NCI-H510A treated with DMSO at 0.1 percent for 48 hours (cell line): ENCODE results near the gene LEFTY1.

Experiments
- DNase-seq: peaks from one replicate; lab custom pipeline; 2025; lab: John Stamatoyannopoulos, UW

The LEFTY1 gene

GRCh38 chr1:225915538-225915991, 26.6 kb upstream of the LEFTY1 start:
- DNase-seq = peak; percentile 37

DNA sequence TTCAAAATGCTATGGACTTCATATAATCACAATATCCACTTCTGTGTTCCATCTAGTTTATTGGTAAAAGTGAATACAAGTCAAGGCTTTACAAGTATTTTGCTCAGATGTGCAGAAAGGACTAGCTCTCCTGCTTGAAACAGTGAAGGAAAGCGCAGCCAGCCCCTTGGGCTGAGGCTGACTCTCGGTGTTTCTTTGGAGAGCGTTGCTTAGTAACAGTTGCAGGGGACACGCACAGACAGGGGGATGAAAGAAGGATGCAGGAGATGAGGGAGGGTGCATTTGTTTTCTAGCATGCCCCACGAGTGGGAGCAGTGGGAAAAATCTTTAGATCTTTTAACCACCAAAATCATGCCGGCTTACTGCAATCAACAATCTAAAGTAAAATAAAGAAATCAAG, 26.0 kb upstream of the LEFTY1 start:
- no peak for DNase-seq

- no peak for DNase-seq
Measured at GRCh38 chr1:225914391-225914790, 25.4 kb upstream of the LEFTY1 start.

DNA sequence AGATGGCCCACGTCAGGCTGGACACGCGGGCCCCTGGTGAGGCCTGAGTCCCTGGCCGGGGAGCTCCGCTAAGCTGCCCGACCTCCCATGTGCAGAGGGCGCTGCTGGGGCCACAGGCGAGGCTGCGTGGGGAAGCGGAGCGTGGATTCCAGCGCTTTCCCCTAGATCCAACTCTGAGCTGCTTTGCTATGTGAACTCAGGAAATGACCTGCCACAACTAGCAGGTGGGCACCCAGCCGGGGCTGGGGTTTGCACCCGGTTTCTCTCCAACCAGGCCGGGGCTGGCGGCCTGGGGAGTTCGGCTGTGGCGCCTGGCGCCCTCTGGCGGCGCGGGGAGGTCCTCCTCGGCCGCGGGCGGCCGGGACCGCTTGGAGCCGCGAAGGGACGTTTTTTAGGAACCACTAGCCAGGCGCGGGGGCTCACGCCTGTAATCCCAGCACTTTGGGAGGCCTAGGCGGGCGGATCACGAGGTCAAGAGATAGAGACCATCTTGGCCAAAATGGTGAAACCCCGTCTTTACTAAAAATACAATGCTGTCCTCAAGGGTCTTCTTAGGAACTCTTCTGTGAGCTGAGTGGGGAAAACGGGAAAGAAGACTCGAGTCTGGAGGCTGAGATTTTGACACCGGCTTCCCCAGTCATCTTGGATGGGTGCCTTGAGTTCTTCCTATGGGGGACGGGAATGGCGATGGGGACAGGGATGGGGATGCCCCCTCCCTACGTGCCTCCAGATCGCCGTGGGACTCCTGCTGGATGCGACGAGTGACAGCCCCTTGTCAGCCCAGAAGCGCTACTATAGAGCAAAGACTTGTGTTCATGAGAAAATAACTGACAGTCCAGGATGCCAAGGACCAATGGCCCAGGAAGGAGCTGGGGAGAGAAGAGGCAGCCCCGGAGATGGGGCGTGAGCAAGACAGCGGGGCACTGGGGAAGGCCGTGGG, 22.5 kb upstream of the LEFTY1 start:
- no peak for DNase-seq

GRCh38 chr1:225909477-225909876, 20.5 kb upstream of the LEFTY1 start:
- DNase-seq = no peak

DNA sequence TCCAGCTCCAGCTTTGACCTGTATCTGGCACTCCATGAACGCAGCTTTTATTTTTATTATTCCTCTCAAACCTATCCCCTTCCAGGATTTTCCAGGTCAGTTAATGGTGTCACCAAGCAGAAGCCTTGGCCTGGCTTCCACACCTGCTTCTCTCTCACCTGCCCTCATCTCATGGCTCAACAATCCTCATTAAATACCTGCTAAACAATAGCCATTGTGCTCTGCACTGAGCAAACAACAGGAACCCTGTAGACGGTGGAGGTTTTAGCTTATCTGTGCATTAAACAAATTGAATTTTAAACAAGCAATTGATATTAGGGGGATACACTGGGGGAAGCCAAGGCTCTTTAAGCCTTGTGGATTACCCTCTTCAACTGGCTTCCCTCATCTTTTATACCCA, 19.8 kb upstream of the LEFTY1 start:
- peak; percentile 83 for DNase-seq

DNA sequence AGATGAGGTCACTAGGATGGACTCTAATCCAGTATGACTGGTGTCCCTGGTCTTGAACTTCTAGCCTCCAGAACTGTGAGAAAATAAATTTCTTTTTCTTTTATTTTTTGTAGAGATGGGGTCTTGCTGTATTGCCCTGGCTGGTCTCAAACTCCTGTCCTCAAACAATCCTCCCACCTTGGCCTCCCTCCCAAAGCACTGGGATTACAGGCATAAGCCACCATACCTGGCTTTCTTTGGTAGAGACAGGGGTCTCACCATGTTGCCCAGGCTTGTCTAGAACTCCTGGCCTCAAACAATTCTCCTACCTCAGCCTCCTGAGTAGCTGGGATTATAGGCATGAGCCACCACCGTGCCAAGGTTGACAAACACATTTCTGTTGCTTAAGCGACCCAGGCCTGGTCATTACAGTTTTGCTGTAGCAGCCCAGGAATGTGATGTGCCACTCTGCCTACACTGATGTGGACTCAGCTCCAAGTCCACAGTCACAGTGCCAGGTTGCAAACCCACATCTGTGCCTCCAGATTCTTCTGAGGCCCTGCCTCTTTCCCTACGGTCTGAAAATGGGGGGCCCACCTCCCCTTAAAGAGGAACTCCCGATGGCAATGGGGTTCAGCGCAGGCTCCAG, 19.2 kb upstream of the LEFTY1 start:
- DNase-seq = no peak

- DNase-seq = no peak
Measured at GRCh38 chr1:225907341-225907740, 18.4 kb upstream of the LEFTY1 start.

DNA sequence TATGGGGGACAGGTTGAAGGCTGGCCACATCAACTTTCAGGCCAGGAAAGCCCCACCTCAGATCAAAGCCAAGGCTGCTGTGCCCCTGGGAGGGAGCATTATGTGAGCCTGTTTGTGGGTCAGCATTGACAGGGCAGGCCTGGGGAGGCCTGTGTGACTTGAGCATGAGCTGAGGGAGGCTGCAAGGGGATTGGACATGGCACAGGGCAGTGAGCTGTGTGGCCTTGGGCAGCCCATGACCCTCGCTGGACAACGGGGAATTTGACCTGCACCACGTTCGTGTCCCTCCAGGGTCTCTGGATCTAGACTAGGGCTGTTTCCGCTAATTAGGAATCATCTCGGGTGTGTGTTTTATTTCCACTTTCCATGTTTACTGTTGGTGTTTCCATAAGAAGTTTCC, 17.5 kb upstream of the LEFTY1 start:
- no peak for DNase-seq

- DNase-seq = no peak
Measured at GRCh38 chr1:225903623-225904022, 14.7 kb upstream of the LEFTY1 start.

DNA sequence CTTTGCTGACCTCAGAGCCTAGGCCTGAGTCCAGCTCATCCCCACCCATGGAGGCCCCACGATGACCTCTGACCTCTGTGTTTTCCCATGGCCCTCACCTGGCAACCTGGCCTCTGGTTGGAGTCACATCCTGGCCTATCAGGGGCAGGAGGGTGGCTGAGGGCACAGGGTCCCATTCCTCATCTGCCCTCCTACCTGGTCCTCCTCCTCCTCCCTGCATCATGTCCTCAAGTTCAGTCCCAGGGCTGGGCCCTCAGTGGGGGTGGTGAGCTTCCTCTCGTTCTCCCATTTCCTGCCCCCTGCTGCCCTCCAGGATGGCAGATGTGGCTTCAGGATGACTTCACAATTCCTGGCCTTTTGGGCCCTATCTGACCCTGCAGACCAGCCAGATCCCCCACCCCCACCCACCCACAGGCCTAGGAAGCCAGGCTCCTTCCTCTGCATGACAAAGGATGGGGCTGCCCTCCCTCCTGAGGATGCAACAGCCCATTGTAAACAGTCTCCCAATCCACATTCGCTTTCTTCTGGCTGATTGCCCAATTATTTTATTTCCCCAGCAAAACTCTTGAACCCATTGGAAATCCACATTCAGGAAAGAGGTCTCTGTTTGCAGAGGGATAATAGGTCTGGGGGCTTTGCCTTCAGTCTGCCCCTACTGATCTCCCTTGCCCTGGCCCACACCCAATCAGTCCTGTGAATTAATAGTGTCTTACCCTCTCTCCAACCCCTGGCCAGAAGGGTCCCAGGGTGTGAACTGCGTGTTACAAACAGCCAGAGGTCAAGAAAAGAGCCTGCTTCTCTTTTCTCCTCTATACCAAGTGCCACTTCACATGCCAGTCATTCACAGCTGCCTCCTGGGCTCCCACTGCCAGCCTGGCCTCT, 10.3 kb upstream of the LEFTY1 start:
- DNase-seq = no peak

DNA sequence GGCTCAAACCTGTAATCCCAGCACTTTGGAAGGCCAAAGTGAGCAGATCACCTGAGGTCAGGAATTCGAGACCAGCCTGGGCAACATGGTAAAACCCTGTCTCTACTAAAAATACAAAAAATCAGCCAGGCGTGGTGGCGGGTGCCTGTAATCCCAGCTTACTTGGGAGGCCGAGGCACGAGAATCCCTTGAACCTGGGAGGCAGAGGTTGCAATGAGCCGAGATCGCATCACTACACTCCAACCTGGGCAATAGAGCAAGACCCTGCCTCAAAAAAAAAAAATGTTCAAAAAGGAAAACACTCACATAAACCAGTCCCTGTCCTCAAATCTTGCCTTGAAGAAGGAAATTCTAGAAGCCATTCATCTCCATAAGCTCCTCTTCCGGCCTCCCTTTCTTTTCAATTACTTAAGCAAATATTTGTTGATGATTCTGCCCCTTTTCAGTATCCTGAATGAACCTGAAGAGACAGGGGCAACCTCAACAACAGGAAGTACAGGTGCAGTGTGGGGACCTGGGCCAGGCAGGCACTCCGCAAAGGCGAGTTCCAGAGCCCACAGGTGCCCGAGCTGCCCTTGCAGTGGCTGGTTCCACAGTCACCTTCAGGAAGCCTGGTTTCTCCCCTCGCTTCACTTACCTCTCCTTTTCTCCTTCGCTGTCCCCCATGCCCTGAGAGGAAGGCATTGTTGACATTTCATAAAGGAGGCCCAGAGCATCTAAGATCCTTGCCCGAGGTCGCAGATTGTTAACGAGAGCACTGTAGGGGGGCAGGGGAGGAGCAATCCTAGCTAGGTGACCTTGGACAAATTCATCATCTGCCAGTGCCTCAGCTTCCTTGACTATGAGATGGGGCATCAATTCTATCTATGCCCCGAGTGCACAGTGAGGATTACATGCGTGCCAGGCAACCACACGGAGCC, 8.9 kb upstream of the LEFTY1 start:
- peak; percentile 81 for DNase-seq

- peak; percentile 84 for DNase-seq
Measured at GRCh38 chr1:225896937-225897549, 8.1 kb upstream of the LEFTY1 start.

GRCh38 chr1:225896494-225896893, 7.5 kb upstream of the LEFTY1 start:
- DNase-seq = no peak

GRCh38 chr1:225892307-225892706, 3.4 kb upstream of the LEFTY1 start:
- DNase-seq = no peak

DNA sequence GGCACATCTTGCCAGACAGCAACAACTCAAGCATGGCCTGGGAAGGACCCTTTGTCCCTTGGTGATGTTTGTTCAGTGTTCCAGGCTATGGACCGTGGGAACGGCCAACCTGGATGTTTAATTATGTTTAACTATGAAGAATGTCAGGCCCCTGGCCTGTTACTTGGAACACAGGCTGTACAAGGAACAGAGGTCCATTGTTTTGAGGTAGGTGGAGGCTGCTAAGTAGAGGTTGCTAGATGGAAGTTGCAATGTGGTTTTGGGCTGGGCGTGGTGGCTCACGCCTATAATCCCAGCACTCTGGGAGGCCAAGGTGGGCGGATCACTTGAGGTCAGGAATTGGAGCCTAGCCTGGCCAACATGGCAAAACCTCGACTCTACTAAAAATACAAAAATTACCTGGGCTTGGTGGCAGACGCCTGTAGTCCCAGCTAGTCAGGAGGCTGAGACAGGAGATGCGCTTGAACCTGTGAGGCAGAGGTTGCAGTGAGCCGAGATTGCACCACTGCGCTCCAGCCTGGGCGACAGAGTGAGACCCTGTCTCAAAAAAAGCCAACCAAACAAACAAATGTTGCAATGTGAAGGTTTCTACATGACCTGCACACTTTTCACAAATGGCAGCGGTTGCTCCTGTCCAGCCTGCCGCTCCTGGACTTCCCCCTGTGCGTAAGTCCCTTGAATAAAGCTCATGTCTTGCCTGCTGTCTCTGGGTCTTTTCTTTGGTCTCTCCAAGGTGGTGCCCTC, 2.5 kb upstream of the LEFTY1 start:
- DNase-seq = no peak

DNA sequence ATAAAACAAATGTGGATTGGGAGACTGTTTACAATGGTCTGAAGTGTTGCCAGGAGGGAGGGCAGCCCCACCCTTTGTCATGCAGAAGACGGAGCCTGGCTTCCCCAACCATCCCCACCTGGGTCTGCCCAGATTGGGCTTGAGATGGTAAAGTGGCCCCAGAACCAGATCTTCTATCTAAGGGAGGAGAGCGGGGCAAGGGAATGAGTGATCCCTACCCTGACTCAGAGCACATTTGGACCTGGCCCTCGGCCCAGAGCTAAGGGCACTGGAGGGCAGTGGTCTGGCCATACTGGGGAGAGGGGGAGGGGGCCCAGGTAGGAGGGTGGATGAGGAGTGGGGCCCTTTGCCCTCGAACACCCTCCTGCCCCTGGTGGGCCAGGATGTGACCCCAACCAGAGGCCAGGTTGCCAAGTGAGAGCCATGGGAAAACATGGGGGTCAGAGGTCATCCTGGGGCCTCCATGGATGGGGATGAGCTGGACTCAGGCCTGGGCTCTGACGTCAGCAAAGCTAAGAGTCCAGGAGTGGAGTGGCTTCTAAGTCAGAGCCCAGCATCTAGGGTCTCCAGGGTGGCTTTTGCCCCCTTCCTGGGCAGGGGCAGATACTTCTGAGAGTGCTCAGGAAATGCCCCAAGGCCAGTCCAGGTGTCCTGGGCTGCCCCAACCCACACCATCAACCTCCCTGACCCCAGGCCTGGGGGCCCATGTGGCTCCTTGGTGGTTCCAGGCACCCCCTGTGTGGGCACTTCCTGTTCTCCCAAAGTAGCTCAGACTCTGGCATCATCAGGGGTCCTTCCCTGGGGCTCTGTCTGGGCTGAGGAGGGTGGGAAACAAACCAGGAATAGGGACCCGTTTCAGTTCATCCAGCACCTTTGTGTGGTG, 1.6 kb upstream of the LEFTY1 start:
- DNase-seq = no peak

DNA sequence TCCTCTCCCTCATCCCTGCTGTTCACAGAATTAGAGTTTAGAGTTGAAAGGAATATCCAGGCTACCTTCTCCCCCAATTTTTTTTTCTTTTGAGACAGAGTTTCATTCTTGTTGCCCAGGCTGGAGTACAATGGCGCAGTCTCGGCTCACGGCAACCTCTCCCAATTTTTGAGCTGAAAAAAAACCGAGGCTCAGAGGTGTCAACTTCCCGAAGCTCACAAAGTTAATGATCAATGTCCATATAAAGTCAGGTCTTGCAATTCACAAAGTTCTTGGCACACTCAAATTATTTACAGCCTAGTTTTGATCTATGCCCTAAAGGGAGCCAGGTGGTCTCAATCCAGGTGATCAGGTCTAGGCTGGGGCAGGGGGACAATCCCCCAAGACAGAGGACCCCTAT, 797 bp upstream of the LEFTY1 start:
- no peak for DNase-seq

DNA sequence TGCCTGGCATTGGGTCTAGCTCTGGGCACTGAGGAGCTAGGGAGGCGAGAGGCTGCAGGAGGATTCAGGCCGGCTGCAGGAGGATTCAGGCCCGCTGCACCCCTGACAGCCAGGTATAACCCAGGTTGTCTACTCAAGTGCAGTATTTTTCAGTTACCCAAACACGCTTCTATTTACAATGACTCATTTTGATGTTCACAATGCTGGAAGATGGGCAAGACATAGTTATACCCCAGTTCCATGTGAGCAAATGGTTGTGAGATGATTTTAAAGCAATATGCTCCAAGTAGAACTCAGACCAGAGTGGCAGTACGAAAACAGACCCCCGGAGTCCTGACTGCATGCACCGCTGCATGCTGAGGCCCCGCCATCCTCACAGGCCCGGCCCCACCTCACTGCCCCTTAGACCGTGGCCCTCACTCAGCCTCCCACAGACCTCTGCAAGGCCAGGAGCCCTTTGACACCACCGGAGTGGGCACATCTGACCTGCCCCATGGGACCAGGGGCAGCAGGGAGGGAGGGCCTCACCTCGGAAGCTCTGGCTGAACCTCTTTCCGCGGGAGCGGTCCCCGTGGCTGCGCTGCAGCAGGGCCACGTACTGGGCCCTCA, 553 bp downstream of the LEFTY1 start:
- DNase-seq = no peak
